HG02981 (cell line): ENCODE results near the gene DUSP8.
A peak's percentile ranks its signal among the peaks of the same experiment; 100 is the strongest.

Experiments used
- ATAC-seq: cut with Tn5 transposase; IDR thresholded peaks from one replicate; pipeline ENCODE4 v1.9.1; 2021; ENCODE audit warnings: mild to moderate bottlenecking, moderate library complexity; ENCODE audit not compliant: unreplicated experiment

Gene DUSP8

GRCh38 chr11:1536065-1536843, 35.8 kb downstream of the DUSP8 start:
- ATAC-seq, result no peak

- ATAC-seq, result no peak
Observed at GRCh38 chr11:1534682-1535081, 37.4 kb downstream of the DUSP8 start.

DNA sequence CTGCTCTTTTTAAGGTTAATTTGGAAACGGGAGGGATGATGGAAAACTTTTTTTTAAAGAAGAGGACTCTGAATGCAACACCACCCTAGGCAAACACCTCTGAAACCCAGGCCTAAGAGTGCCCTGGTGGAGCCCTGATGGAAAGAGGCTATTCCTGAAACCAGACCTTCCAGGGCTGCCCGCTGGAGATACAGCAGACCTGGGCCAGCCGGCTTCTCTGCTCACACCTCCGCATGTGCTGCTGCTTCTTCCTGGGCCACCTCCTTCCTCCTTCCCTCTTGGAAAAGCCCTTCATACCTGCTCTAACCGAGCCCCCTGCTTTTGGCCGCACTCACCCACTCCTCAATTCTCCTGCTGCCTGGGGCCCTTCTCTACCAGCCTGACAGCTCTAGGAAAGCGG, 37.9 kb downstream of the DUSP8 start:
- ATAC-seq, result no peak

DNA sequence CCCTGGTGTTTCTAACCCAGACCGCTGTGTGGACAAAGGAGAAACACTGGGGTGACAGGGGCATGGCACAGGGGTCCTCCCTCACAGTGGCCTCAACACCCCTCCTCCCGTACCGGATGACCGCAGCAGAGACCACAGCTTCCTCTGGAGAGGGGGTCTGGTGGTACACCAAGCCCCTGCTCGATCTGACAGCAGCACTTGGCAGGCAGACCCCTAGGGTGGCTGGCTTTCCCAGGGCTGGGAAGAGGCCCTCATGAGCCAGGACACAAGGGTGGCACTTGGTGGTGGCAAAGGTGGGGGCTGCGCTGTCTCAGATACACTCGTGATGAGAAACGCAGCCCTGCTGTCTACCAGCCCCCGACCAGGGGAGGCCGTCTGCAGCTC, 38.7 kb downstream of the DUSP8 start:
- no peak for ATAC-seq

DNA sequence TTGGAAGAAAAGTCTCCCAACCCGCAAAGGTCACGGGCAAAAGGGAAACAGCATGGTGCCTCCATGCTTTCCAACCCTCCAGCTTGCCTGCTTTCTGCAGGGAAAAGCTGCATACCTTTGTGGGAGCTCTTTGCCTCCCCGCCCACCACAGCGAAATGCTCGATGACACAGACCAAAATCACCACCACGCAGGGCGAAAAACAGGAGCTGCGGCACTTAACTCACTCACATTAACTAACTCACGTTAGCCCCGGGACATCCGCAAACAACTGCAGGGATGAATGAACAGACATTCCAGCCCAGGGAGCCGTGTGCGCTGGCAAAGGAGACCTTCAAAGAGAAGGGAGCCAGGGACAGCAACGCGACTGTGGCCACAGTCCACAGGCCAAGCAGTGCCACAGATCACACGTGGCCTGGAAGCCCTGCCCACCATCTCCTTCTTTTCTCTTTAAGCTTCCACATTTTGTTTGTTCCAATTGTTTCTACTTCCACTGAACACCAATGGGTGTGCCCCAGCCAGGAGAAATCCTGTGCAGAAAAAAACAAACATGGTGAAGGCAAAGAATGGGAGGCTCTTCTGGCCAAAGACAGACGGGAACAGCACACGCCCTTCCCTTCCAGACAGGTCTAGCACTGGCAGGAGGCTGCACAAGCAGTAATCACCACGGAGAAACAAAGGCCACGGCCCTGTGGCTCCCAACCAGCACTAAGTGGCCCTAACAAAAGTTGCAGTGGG, 39.3 kb downstream of the DUSP8 start:
- ATAC-seq, result no peak

DNA sequence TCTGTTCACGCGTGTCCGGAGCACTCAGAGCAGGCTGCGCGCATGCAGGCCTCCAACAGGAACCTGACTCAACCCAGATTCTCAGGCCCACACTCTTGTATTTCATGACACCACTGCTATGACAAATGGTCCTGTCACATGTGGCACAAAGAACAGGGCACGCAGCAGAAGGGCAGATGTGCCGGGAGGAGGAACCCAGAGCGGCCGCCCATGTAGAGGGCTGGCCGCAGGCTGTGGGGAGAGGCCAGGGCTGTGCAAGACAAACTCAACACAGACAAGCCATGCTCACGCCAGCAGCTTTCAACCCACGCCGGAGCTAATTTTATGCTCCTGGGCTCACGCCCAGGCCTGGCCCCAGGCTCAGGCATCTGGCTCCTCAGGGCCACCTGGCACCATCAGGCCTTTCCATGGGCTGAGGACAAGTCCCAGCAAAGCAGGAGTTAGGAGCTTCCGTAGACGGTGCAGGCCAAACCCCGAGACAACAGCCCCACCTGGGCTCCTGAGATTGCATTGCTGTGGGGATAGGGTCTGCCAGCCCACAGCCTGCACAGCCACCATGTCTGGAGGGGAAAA, 40.0 kb downstream of the DUSP8 start:
- ATAC-seq, result no peak

- ATAC-seq, result no peak
Observed at GRCh38 chr11:1531449-1532013, 40.5 kb downstream of the DUSP8 start.

DNA sequence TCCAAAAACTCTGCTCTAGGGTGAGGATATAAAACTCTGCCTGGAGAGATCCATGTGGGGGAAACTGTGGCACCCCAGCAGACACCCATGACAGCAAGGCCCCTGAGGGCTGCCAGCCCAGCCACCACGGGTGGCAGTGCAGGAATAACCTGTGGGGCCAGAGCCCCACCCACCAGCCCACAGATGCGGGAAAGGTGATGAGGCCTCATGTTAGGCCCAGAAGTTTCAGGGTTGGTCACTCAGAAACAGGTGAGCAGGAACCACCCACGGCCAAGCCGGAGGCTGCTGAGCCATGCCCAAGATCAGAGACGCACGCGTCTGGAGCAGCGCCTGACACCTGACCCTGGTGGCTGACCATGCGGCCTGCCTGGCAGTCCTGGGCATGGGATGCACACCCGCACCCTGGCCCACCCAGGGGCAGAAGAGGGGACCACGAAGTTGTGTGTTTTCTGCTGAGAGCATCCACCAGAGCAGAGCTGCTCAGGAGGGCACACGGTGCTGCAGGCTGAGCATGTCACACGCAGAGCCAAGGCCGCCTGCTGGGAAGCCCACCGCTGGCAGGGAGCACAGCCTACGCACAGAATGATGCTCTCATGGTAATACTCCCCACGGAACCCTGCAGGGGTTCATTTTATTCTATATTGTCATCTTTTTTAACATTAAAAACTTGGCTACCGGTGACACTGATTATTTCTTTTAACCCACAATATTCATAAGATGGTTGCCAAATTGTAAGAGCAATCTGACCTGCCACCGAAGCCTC, 41.2 kb downstream of the DUSP8 start:
- ATAC-seq, result no peak

DNA sequence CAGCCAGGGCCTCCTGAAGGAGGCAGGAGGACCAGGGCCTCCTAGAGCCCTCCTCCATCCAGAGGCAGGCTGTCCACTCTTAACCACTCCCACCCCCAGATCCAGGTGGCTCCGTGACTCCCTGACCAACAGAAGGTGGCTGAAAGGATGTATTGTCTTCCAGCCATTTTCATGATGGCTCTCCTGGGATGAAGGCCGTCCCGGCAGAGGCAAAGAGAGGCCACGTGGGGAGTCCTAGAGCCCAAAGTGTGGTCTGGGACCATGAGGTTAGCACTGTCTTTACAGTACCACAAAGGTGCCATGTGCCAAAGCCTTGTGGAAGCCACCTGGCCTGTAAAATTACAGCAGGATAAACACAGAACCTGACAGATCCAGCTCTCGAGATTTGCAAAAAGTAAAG, 42.3 kb downstream of the DUSP8 start:
- ATAC-seq, result no peak

DNA sequence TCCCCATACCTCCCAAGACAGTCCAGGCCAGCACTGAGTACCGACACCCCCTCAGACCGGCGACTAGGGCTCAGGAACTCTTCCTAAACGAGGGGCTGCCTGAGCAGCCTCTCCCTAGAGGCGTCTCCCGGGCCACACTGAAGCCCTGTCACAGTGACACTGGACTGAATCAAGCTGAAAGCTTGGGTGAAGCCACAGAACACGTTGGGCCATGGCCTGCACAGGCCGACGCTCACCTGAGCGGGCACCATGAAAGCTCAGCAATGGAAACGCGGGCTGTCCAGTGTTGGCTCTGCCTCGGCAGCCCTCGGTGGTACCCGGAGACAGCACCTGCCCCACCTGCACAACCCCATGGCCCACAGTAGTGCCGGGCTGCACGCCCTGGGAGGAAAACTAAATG, 42.8 kb downstream of the DUSP8 start:
- ATAC-seq, result no peak

- no peak for ATAC-seq
Observed at GRCh38 chr11:1528710-1529109, 43.4 kb downstream of the DUSP8 start.

GRCh38 chr11:1526785-1527184, 45.3 kb downstream of the DUSP8 start:
- no peak for ATAC-seq

- ATAC-seq, result no peak
Observed at GRCh38 chr11:1523779-1524178, 48.3 kb downstream of the DUSP8 start.

- ATAC-seq, result no peak
Observed at GRCh38 chr11:1523077-1523476, 49.0 kb downstream of the DUSP8 start.

DNA sequence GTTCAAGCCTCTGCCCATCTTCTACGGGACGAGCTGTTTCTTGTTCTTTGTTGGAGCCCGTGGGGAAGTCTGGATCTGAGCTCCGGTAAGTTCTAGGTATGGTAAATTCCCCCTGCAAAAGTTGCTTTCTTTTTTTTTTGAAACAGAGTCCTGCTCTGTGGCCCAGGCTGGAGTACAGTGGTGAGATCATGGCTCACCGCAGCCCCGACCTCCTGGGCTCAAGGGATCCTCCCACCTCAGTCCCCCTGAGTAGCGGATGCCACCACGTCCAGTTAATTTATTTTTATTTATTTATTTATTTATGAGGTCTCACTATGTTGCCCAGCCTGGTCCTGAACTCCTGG, 50.0 kb downstream of the DUSP8 start:
- no peak for ATAC-seq

DNA sequence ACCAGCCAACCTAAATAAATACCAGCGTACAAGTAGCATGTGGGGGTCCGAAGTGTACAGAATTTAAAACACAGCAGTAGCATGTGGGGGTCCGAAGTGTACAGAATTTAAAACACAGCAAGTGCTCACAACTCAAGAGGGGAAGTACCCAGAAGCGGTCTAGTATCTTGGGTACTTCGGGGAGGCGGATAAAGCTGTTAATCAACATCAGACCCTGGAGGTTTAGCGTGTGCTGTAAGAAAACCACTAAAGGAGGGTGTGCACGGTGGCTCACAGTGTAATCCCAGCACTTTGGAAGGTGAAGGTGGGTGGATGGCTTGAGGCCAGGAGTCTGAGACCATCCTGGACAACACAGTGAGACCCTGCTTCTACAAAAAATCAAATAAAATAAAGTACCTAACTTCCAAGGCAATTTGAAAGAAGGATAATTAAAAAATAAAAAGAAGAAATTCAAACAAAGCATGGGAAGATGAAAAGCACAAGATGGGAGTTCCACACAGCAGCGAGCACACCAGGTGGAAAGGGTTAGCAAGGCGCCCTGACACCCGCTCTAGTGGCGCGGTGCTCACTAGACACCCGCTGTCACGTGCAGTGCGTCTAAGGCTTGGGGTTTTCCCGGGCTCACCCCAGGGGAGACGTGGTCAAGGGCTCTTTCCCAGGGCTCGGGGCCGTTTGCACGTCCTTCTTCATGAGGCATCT, 50.5 kb downstream of the DUSP8 start:
- ATAC-seq, result peak; percentile 72

DNA sequence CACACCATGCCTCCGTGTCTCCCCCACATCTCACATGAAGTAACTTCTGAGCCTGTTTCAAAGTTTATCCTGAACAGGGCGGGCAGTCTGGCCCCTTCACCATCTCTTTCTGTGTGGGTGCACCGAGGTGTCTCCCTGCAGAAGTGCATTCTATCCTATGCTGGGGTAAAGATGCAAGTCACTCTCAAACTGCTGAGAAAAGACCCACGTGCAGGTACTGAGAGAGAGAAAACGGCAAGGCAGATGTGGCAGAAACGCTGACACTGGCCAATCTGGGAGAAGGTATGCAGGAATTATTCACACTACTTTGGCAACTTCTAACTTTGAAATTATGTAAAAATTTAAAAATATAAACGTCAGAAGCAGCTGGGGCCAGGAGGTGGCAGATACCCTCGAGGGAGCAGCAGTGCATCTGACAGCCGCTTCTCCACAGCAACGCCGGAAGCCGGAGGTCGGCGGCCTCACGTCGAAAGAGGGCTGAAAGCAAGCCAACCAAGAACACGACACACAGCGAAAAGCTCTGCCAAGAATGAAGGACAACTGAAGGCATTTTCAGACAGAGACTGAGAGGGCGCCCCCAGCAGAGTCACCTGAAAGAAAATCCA, 51.3 kb downstream of the DUSP8 start:
- ATAC-seq, result no peak

DNA sequence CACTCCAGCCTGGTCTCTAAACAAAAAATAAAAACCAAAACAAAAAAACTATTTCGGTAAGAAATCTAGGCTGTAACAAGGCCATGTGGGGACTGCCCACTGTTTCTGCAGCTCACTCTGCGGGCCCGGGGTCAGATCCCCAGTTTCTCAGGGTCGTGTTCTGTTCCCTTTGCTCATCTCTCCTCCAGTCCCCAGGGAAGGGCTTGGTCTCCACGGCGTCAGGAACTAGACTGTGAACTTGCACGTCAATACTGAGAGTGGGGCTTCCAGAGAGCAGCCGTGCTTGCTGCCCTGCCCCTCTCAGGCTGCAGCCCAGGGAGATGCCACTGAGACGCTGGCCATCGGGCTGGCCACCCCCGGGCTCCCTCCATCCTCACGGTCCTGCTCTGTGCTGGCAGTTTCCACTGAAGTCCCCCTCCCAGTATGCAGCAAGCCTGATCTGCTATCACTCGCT, 51.8 kb downstream of the DUSP8 start:
- ATAC-seq, result no peak

DNA sequence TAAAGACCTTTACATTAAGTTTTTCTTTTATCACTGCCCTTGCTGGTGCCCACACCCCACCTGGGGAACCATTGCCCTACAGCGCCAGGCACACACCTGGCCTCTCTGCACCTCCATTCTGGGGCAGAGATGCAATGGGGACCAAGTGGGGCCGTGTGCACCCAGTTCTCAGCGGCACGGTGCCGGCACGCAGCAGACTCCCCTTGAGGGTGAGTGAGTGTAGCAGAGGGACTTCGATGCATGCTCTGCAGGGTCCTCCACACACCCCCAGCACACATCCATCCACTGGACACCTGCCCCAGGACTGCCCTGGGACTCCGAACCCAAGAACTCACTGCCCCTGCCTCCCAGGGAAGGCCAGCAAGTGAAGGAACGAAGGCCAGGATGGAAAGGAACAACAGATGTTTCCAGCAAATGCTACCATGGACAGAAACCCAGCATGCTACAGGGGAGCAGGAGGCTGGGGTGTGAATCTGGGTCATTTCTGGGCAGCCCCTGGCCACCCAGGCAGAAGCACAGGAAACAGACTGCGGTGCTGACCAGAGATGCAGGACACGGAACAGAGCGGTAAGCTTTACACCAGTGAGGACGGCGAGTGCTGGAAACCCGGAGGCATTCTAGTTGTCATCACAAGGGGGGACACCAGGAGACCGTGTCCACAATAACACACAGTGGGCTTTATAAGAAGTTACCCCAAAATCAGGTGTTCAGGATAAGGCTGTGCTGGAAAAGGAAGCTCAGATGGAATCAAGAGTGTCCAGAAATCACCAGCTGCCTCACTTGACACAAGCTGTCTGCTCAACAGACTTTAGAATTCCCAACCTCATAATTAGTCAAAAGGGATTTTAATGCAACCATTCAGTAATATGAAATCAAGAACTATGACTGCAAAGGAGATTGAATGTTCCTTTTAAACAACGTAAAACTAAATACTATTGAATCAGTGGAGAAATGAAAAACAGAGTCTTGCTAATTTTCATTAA, 52.8 kb downstream of the DUSP8 start:
- ATAC-seq, result no peak
